SK-N-MC (cell line): ENCODE results near the gene PMCH.

Source experiments
- EZH2 ChIP-seq: fragments of 200-600 bp; sonication (generic); IDR thresholded peaks from one replicate; pipeline ENCODE4 v1.6.1; 2017; ENCODE audit warnings: antibody characterized with exemption
- FOXP2 ChIP-seq: optimal IDR thresholded peaks from 2 replicates; pipeline ENCODE3; 2011; ENCODE audit warnings: mild to moderate bottlenecking, moderate library complexity; ENCODE audit not compliant: insufficient read depth; ENCODE audit errors: extremely low read length, control extremely low read depth
- POLR2AphosphoS5 ChIP-seq: IDR thresholded peaks from 2 replicates; pipeline ENCODE4 v1.6.1; 2012; ENCODE audit warnings: mild to moderate bottlenecking, low read depth, low read length, borderline replicate concordance

DNA sequence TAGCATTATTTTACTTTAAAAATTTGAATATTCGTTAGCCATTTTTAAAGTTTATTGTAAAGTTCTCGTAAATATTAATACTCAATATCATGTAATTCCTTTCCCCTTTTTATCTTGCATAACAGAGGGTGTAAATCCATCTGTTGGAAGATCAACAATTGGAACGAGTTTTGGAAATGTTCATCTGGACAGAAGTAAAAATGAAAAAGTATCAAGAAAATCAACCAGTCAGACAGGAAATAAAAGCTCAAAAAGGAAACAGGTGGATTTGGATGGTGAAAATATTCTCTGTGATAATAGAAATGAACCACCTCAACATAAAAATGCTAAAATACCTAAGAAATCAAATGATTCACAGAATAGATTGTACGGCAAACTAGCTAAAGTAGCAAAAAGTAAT, 1.8 kb downstream of the PMCH start:
- TF ChIP-seq EZH2 (no peak), FOXP2 (no peak), POLR2AphosphoS5 (no peak)
